CD4-positive, alpha-beta T cell (primary cell): Measurements from ENCODE around the gene BCL7B. TPM values are rescaled to one million over a fixed set of nuclear protein-coding genes. Genes with fewer than 3 reads are reported as not detected.

Experiments
- ATAC-seq: fragments of 200-7000 bp; cut with Tn5 transposase; one replicate; pipeline ENCODE4 v1.10.0; 2022; ENCODE audit warnings: mild to moderate bottlenecking; ENCODE audit not compliant: poor library complexity
- CTCF ChIA-PET: fragments of 350-600 bp; sonication (Branson Sonifier 250); formaldehyde crosslinking; loops from one replicate; lab custom pipeline; 2021; ENCODE audit warnings: antibody characterized with exemption, inconsistent platforms; lab: Charles Lee
- POLR2A ChIA-PET: fragments of 350-600 bp; sonication (Branson Sonifier 250); formaldehyde crosslinking; loops from one replicate; lab custom pipeline; 2021; ENCODE audit warnings: antibody characterized with exemption, inconsistent platforms; lab: Charles Lee
- DNase-seq, 14 experiments: peaks; one replicate each; pipeline ENCODE4 v3.0.0-alpha.2; 2013 to 2020; ENCODE audit warnings: mixed read lengths in 2 of 14
- H3K27ac ChIP-seq, 2 donors: one replicate each; pipeline versions ENCODE4 v1.5.1 to v1.7.0; 2013; ENCODE audit warnings: low read length in 2 of 2, low read depth in 1 of 2, mild to moderate bottlenecking in 1 of 2
- H3K27me3 ChIP-seq, 2 experiments: 1 replicate in 1 of 2; 2 replicates in 1 of 2; pipeline versions ENCODE4 v1.6.1 to v1.7.0; 2013; ENCODE audit warnings: low read length in 2 of 2, control low read depth in 1 of 2, mild to moderate bottlenecking in 1 of 2, moderate library complexity in 1 of 2; ENCODE audit not compliant: insufficient read depth in 2 of 2, control insufficient read depth in 1 of 2
- H3K36me3 ChIP-seq: one replicate; pipeline ENCODE4 v1.6.1; 2013; ENCODE audit warnings: low read length, control low read depth; ENCODE audit not compliant: insufficient read depth
- H3K4me1 ChIP-seq: one replicate; pipeline ENCODE4 v1.6.1; 2013; ENCODE audit warnings: low read length, control low read depth; ENCODE audit not compliant: insufficient read depth
- H3K4me3 ChIP-seq: one replicate; pipeline ENCODE4 v1.5.1; 2013; ENCODE audit warnings: mild to moderate bottlenecking, low read length, moderate library complexity
- H3K9me3 ChIP-seq, 2 experiments: 1 replicate in 1 of 2; 2 replicates in 1 of 2; pipeline versions ENCODE4 v1.6.1 to v1.7.0; 2013; ENCODE audit warnings: low read length in 2 of 2, mild to moderate bottlenecking in 2 of 2, control low read depth in 1 of 2, moderate library complexity in 1 of 2; ENCODE audit not compliant: control insufficient read depth in 1 of 2, insufficient read depth in 1 of 2
- H3K27ac Mint-ChIP-seq: one replicate; pipeline ENCODE4 v1.8.0; 2020; ENCODE audit warnings: mixed read lengths
- H3K27me3 Mint-ChIP-seq: one replicate; pipeline ENCODE4 v1.8.0; 2021; ENCODE audit warnings: mixed read lengths
- H3K36me3 Mint-ChIP-seq: one replicate; pipeline ENCODE4 v1.8.0; 2021; ENCODE audit warnings: low read depth, mixed read lengths
- H3K4me1 Mint-ChIP-seq: one replicate; pipeline ENCODE4 v1.8.0; 2021; ENCODE audit warnings: low read depth, mixed read lengths
- H3K4me3 Mint-ChIP-seq: one replicate; pipeline ENCODE4 v1.8.0; 2020; ENCODE audit warnings: mild to moderate bottlenecking, mixed read lengths
- H3K9me3 Mint-ChIP-seq: one replicate; pipeline ENCODE4 v1.8.0; 2020; ENCODE audit warnings: mixed read lengths
- CTCF ChIP-seq: fragments of 200-600 bp; IDR thresholded peaks from one replicate; pipeline ENCODE4 v1.8.0; 2022; ENCODE audit warnings: antibody characterized with exemption, mild to moderate bottlenecking
- intact Hi-C, 2 experiments: fragments of 100-400 bp; cut with DNase I in 1 of 2; cut with micrococcal nuclease in 1 of 2; formaldehyde crosslinking; loops; one replicate each; pipeline versions ENCODE4 v1.15.1 to v1.9.0; 2023 to 2025; cut with DNase I, micrococcal nuclease
- total RNA-seq, 174 experiments: library from RNA in 2 of 174; stranded (reverse) in 2 of 174; gene quantifications; one replicate each; pipeline ENCODE4 v1.2.3 and lab custom pipeline; 2021 to 2026

BCL7B gene
- total RNA-seq, 2 experiments from 2014 or later: 102 TPM

- no peak for TF ChIP-seq CTCF
- H3K27ac Mint-ChIP-seq: peak overlapping the region; percentile 89
- peaks cover 27% of the 10 kb centered on the region for H3K36me3 Mint-ChIP-seq
- Histone ChIP-seq H3K4me3 (peak overlapping the region; percentile 63), H3K27ac (peak overlapping the region; percentile 15 to 78), H3K36me3 (peaks cover 23% of the 10 kb centered on the region), H3K9me3 (no peaks in the 10 kb centered on the region), H3K27me3 (no peaks in the 10 kb centered on the region), H3K4me1 (peaks cover 35% of the 10 kb centered on the region)
- intact Hi-C loops: loop anchor here (1.0 to 2.0 kb wide), 3 partner anchors 20 to 105 kb away; partner anchors contain the start of genes BAZ1B (in 2 of the 2), BCL7B (in 2 of the 2), BUD23 (in 1 of the 2) and DNAJC30 (in 1 of the 2)
- ChIA-PET CTCF (interaction anchor here (1.0 to 1.3 kb wide), 3 partner anchors 10 to 157 kb away, joined by 3 to 5 read pairs (median 3); no protein-coding TSS in a partner anchor), POLR2A (interaction anchor here (0.6 to 2.3 kb wide), 12 partner anchors 9 to 163 kb away, joined by 3 to 38 read pairs (median 5); partner anchors contain the start of genes ABHD11, BAZ1B and BCL7B)
- H3K4me1 Mint-ChIP-seq: peaks cover 23% of the 10 kb centered on the region
- H3K9me3 Mint-ChIP-seq: no peaks in the 10 kb centered on the region
- H3K27me3 Mint-ChIP-seq: no peaks in the 10 kb centered on the region
- ATAC-seq (no peak), DNase-seq (peak in 2 of 14 experiments; percentile 5 to 45)
- H3K4me3 Mint-ChIP-seq: peak overlapping the region; percentile 86
Observed at GRCh38 chr7:73577627-73578341, 20.3 kb upstream of the BCL7B start.

- Histone ChIP-seq H3K4me3 (no peak overlapping the region), H3K36me3 (peaks cover 61% of the 10 kb centered on the region)
Observed at GRCh38 chr7:73573791-73574190, 16.3 kb upstream of the BCL7B start.

DNA sequence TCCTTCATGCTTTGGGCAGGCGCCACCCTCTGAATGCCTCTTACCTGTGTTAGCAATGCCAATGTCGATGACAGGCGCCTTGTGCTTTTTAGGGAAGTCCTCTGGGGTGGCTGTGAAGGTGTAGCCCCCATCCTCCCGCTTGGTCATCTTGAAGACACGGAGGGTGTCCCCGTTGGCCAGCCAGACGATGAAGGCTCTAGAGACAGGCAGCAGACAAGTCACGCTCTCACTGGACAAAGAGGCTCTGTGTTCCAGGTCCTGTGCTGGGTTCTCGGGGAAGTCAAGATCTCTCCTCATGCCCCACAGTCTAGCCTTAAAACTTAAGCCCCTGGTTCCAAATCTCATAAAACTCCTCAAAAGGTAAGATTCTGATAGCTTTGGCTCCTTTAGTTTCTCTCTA lies 15.8 kb upstream of the BCL7B start:
- H3K27me3 ChIP-seq: no peaks in the 10 kb centered on the region
- H3K9me3 ChIP-seq: no peaks in the 10 kb centered on the region
- H3K27ac ChIP-seq: no peak overlapping the region
- ATAC-seq: no peak
- Mint-ChIP-seq H3K27me3 (no peaks in the 10 kb centered on the region), H3K4me3 (no peak overlapping the region), H3K27ac (no peak overlapping the region), H3K36me3 (peaks cover 63% of the 10 kb centered on the region), H3K9me3 (no peaks in the 10 kb centered on the region), H3K4me1 (peaks cover 21% of the 10 kb centered on the region)
- H3K4me3 ChIP-seq: no peak overlapping the region
- H3K4me1 ChIP-seq: peaks cover 26% of the 10 kb centered on the region
- H3K36me3 ChIP-seq: peaks cover 61% of the 10 kb centered on the region
- DNase-seq: no peak
- ChIA-PET POLR2A (no interaction called here), CTCF (no interaction called here)
- TF ChIP-seq CTCF: no peak
- intact Hi-C loops: no loop called here

More at GRCh38 chr7:73573791-73574190, 16.3 kb upstream of the BCL7B start:
- H3K27me3 Mint-ChIP-seq: no peaks in the 10 kb centered on the region
- peaks cover 24% of the 10 kb centered on the region for H3K4me1 Mint-ChIP-seq
- DNase-seq (peak in 1 of 14 experiments; percentile 16), ATAC-seq (no peak)
- ChIA-PET POLR2A (no interaction called here), CTCF (no interaction called here)
- H3K36me3 Mint-ChIP-seq: peaks cover 61% of the 10 kb centered on the region
- H3K27ac Mint-ChIP-seq: no peak overlapping the region
- intact Hi-C loops: no loop called here
- Histone ChIP-seq H3K27ac (no peak overlapping the region), H3K9me3 (no peaks in the 10 kb centered on the region), H3K4me1 (peaks cover 26% of the 10 kb centered on the region), H3K27me3 (no peaks in the 10 kb centered on the region)
- no peaks in the 10 kb centered on the region for H3K9me3 Mint-ChIP-seq
- TF ChIP-seq CTCF: no peak
- peak overlapping the region; percentile 51 for H3K4me3 Mint-ChIP-seq
